HFF-Myc (cell line): ENCODE measurements around the gene ALOX5AP.

Experiments
- DNase-seq: peaks from one replicate; pipeline ENCODE4 v3.0.0-alpha.2; 2011; ENCODE audit warnings: low read depth; ENCODE audit errors: extremely low read depth
- H3K4me3 ChIP-seq: replicated peaks from 2 replicates; pipeline ENCODE4 v1.5.1; 2011; ENCODE audit warnings: low read depth, mild to moderate bottlenecking, control low read depth, low read length
- CTCF ChIP-seq: IDR thresholded peaks from 2 replicates; pipeline ENCODE4 v1.5.1; 2012; ENCODE audit warnings: mild to moderate bottlenecking, low read depth, low read length, control low read depth; ENCODE audit errors: missing control alignments

ALOX5AP gene

GRCh38 chr13:30720172-30720869, 15.0 kb upstream of the ALOX5AP start:
- no peak for TF ChIP-seq CTCF
- DNase-seq: no peak
- no peak overlapping the region for H3K4me3 ChIP-seq

- no peak overlapping the region for H3K4me3 ChIP-seq
- no peak for TF ChIP-seq CTCF
- DNase-seq: no peak
These were observed 13.4 kb upstream of the ALOX5AP start for GRCh38 chr13:30721936-30722335.

GRCh38 chr13:30722361-30722760, 13.0 kb upstream of the ALOX5AP start:
- no peak for TF ChIP-seq CTCF
- no peak for DNase-seq

GRCh38 chr13:30724778-30725177, 10.6 kb upstream of the ALOX5AP start:
- TF ChIP-seq CTCF: no peak
- H3K4me3 ChIP-seq: no peak overlapping the region
- no peak for DNase-seq

More at GRCh38 chr13:30722361-30722760, 13.0 kb upstream of the ALOX5AP start:
- H3K4me3 ChIP-seq: no peak overlapping the region

- no peak overlapping the region for H3K4me3 ChIP-seq
- DNase-seq: no peak
- TF ChIP-seq CTCF: no peak
These were observed 9.8 kb upstream of the ALOX5AP start for GRCh38 chr13:30725326-30726085.

- no peak for DNase-seq
- H3K4me3 ChIP-seq: no peak overlapping the region
- TF ChIP-seq CTCF: no peak
These were observed 9.2 kb upstream of the ALOX5AP start for GRCh38 chr13:30726192-30726591.
